PC-3 (cell line): Measurements from ENCODE around the gene CACNA1C. TPM values are rescaled to one million over a fixed set of nuclear protein-coding genes. Genes with fewer than 3 reads are reported as not detected.

Experiments used
- ATAC-seq: fragments of 200-7000 bp; cut with Tn5 transposase; 2 replicates; pipeline ENCODE4 v1.9.1; 2020; ENCODE audit warnings: mild to moderate bottlenecking, moderate library complexity
- BruUV-seq: library from RNA; stranded (reverse); fragments of 400-500 nt; replicated peaks from 2 replicates; lab custom pipeline; 2021; lab: Mats Ljungman, UMichigan
- CTCF ChIA-PET: fragments of 300-600 bp; sonication (Branson Sonifier 250); formaldehyde crosslinking; loops from one replicate; lab custom pipeline; 2022; ENCODE audit warnings: antibody characterized with exemption; lab: Charles Lee
- POLR2A ChIA-PET: fragments of 300-600 bp; sonication (Branson Sonifier 250); formaldehyde crosslinking; loops from one replicate; lab custom pipeline; 2022; ENCODE audit warnings: antibody characterized with exemption; ENCODE audit not compliant: unreplicated experiment; lab: Charles Lee
- DNase-seq: peaks from one replicate; pipeline ENCODE4 v3.0.0-alpha.2; 2015
- H2AFZ ChIP-seq: fragments of 300-600 bp; sonication (generic); 2 replicates; pipeline ENCODE4 v1.6.0; 2016; ENCODE audit warnings: antibody characterized with exemption, low read length
- H3F3A ChIP-seq: fragments of 300-600 bp; sonication (generic); one replicate; pipeline ENCODE4 v1.6.0; 2017; ENCODE audit warnings: antibody characterized with exemption, low read length, control low read depth, mild to moderate bottlenecking; ENCODE audit not compliant: unreplicated experiment
- H3K27ac ChIP-seq: fragments of 300-600 bp; sonication (generic); 2 replicates; pipeline ENCODE4 v1.5.1; 2016; ENCODE audit warnings: mild to moderate bottlenecking, low read length
- H3K27me3 ChIP-seq: fragments of 300-600 bp; sonication (generic); 2 replicates; pipeline ENCODE4 v1.6.1; 2016; ENCODE audit warnings: low read length, mixed read lengths
- H3K36me3 ChIP-seq: fragments of 300-600 bp; sonication (generic); 2 replicates; pipeline ENCODE4 v1.6.1; 2016; ENCODE audit warnings: low read depth, mixed run types, low read length, mixed read lengths
- H3K4me1 ChIP-seq: fragments of 300-600 bp; sonication (generic); 2 replicates; pipeline ENCODE4 v1.5.1; 2016; ENCODE audit warnings: low read length; ENCODE audit not compliant: insufficient read depth
- H3K4me2 ChIP-seq: fragments of 300-600 bp; sonication (generic); 2 replicates; pipeline ENCODE4 v1.6.0; 2016; ENCODE audit warnings: low read length
- H3K4me3 ChIP-seq: fragments of 300-600 bp; sonication (generic); 2 replicates; pipeline ENCODE4 v1.5.1; 2016; ENCODE audit warnings: mild to moderate bottlenecking, low read length, mixed read lengths
- H3K79me2 ChIP-seq: fragments of 300-600 bp; sonication (generic); 2 replicates; pipeline ENCODE4 v1.6.1; 2017; ENCODE audit warnings: low read length, mixed read lengths
- H3K9ac ChIP-seq: fragments of 300-600 bp; sonication (generic); 2 replicates; pipeline ENCODE4 v1.6.0; 2016; ENCODE audit warnings: mild to moderate bottlenecking, low read length
- H3K9me2 ChIP-seq: fragments of 300-600 bp; sonication (generic); replicated peaks from 2 replicates; pipeline ENCODE4 v1.6.1; 2016; ENCODE audit warnings: mixed run types, low read length, mixed read lengths
- H3K9me3 ChIP-seq: fragments of 300-600 bp; sonication (generic); 2 replicates; pipeline ENCODE4 v1.6.1; 2016; ENCODE audit warnings: low read length, mixed read lengths
- H4K20me1 ChIP-seq: fragments of 300-600 bp; sonication (generic); 2 replicates; pipeline ENCODE4 v1.6.1; 2016; ENCODE audit warnings: low read length, mixed read lengths
- EZH2 ChIP-seq: fragments of 300-600 bp; sonication (generic); IDR thresholded peaks from one replicate; pipeline ENCODE4 v1.6.1; 2017; ENCODE audit warnings: antibody characterized with exemption, mild to moderate bottlenecking, low read length; ENCODE audit not compliant: unreplicated experiment
- EZH2phosphoT487 ChIP-seq: fragments of 300-600 bp; sonication (generic); IDR thresholded peaks from 2 replicates; pipeline ENCODE4 v1.6.1; 2018; ENCODE audit warnings: mild to moderate bottlenecking, antibody characterized with exemption, low read length, borderline replicate concordance
- intact Hi-C: fragments of 100-400 bp; cut with micrococcal nuclease; formaldehyde crosslinking; loops from 2 replicates; pipeline ENCODE4 v1.9.0; 2023
- total RNA-seq: library from RNA; depleted of rRNA; stranded (reverse); fragments of >200 nt; gene quantifications from 2 replicates; pipeline ENCODE4 v1.2.3, GENCODE V29; 2014
- TF ChIP-seq, protein P1 (sequence below): fragments of 300-600 bp; sonication (generic); conservative IDR thresholded peaks from 2 replicates; pipeline ENCODE4 v1.5.1; 2017; ENCODE audit warnings: antibody characterized with exemption, low read depth, mild to moderate bottlenecking, low read length

CACNA1C gene
- total RNA-seq, 1 experiment from 2014 or later = not detected

- no TSS peak for BruUV-seq
- Histone ChIP-seq H3F3A (no peaks in the 10 kb centered on the region), H3K9ac (no peak overlapping the region), H3K27me3 (peaks cover 76% of the 10 kb centered on the region), H3K79me2 (no peaks in the 10 kb centered on the region), H3K4me2 (no peak overlapping the region), H2AFZ (no peak overlapping the region), H3K9me3 (no peaks in the 10 kb centered on the region), H3K36me3 (no peaks in the 10 kb centered on the region), H3K9me2 (no peaks in the 10 kb centered on the region), H3K4me1 (no peaks in the 10 kb centered on the region), H3K27ac (no peak overlapping the region), H4K20me1 (no peaks in the 10 kb centered on the region), H3K4me3 (no peak overlapping the region)
- intact Hi-C loops = no loop called here
- ATAC-seq (no peak), DNase-seq (no peak)
- ChIA-PET POLR2A (no interaction called here), CTCF (no interaction called here)
- TF ChIP-seq EZH2phosphoT487 (no peak), EZH2 (no peak)
- TF ChIP-seq, protein P1, sequence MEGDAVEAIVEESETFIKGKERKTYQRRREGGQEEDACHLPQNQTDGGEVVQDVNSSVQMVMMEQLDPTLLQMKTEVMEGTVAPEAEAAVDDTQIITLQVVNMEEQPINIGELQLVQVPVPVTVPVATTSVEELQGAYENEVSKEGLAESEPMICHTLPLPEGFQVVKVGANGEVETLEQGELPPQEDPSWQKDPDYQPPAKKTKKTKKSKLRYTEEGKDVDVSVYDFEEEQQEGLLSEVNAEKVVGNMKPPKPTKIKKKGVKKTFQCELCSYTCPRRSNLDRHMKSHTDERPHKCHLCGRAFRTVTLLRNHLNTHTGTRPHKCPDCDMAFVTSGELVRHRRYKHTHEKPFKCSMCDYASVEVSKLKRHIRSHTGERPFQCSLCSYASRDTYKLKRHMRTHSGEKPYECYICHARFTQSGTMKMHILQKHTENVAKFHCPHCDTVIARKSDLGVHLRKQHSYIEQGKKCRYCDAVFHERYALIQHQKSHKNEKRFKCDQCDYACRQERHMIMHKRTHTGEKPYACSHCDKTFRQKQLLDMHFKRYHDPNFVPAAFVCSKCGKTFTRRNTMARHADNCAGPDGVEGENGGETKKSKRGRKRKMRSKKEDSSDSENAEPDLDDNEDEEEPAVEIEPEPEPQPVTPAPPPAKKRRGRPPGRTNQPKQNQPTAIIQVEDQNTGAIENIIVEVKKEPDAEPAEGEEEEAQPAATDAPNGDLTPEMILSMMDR = no peak
Measured at GRCh38 chr12:2625289-2625612, 572.5 kb downstream of the CACNA1C start.

GRCh38 chr12:2627076-2627834 is 574.5 kb downstream of the CACNA1C start:
- Histone ChIP-seq H3F3A (no peaks in the 10 kb centered on the region), H3K27ac (no peak overlapping the region), H4K20me1 (no peaks in the 10 kb centered on the region), H3K9ac (no peak overlapping the region), H3K4me3 (no peak overlapping the region), H3K9me3 (no peaks in the 10 kb centered on the region), H3K4me1 (no peaks in the 10 kb centered on the region), H2AFZ (no peak overlapping the region), H3K36me3 (no peaks in the 10 kb centered on the region), H3K79me2 (no peaks in the 10 kb centered on the region), H3K27me3 (peaks cover 74% of the 10 kb centered on the region), H3K4me2 (no peak overlapping the region), H3K9me2 (no peaks in the 10 kb centered on the region)
- TF ChIP-seq EZH2 (no peak), EZH2phosphoT487 (no peak)
- TF ChIP-seq, protein P1 = no peak
- ChIA-PET POLR2A (no interaction called here), CTCF (no interaction called here)
- no peak for ATAC-seq
- BruUV-seq = no TSS peak
- intact Hi-C loops = no loop called here
- no peak for DNase-seq

- Histone ChIP-seq H2AFZ (no peak overlapping the region), H3K9ac (no peak overlapping the region), H3K27me3 (peaks cover 68% of the 10 kb centered on the region), H3K27ac (no peak overlapping the region), H3K79me2 (no peaks in the 10 kb centered on the region), H4K20me1 (no peaks in the 10 kb centered on the region), H3K4me1 (no peaks in the 10 kb centered on the region), H3K9me2 (no peaks in the 10 kb centered on the region), H3F3A (no peaks in the 10 kb centered on the region), H3K9me3 (no peaks in the 10 kb centered on the region), H3K4me2 (no peak overlapping the region), H3K36me3 (no peaks in the 10 kb centered on the region), H3K4me3 (no peak overlapping the region)
- no peak for TF ChIP-seq EZH2
- TF ChIP-seq, protein P1 = no peak
- no peak for TF ChIP-seq EZH2phosphoT487
- BruUV-seq = no TSS peak
- ATAC-seq (no peak), DNase-seq (no peak)
- intact Hi-C loops = no loop called here
- POLR2A ChIA-PET = no interaction called here
- CTCF ChIA-PET = no interaction called here
Measured at GRCh38 chr12:2627835-2628191, 575.0 kb downstream of the CACNA1C start.
